Panc1 (cell line): Measurements from ENCODE around the gene APLNR. TPM values are rescaled to one million over a fixed set of nuclear protein-coding genes. Genes with fewer than 3 reads are reported as not detected.

Experiments used
- ATAC-seq: fragments of 200-7000 bp; cut with Tn5 transposase; 2 replicates; pipeline ENCODE4 v1.9.1; 2020; ENCODE audit warnings: mild to moderate bottlenecking, moderate library complexity
- BruUV-seq: library from RNA; stranded (reverse); fragments of 400-500 nt; replicated peaks from 2 replicates; lab custom pipeline; 2021; lab: Mats Ljungman, UMichigan
- CTCF ChIA-PET: fragments of 300-600 bp; sonication (Branson Sonifier 250); formaldehyde crosslinking; loops from one replicate; lab custom pipeline; 2022; ENCODE audit warnings: antibody characterized with exemption; lab: Charles Lee
- POLR2A ChIA-PET: fragments of 300-600 bp; sonication (Branson Sonifier 250); formaldehyde crosslinking; loops from one replicate; lab custom pipeline; 2022; ENCODE audit warnings: antibody characterized with exemption; lab: Charles Lee
- DNase-seq: peaks from one replicate; pipeline ENCODE4 v3.0.0-alpha.2; 2010; ENCODE audit warnings: low read depth, low spot score
- H3K27ac ChIP-seq: 2 replicates; pipeline ENCODE4 v1.5.1; 2011; ENCODE audit warnings: mild to moderate bottlenecking, low read length, inconsistent platforms
- H3K27me3 ChIP-seq: fragments of 200-500 bp; sonication (Bioruptor generic); 2 replicates; pipeline ENCODE4 v1.6.0; 2014; ENCODE audit warnings: low read length, inconsistent platforms; ENCODE audit not compliant: control insufficient read depth, insufficient read depth
- H3K36me3 ChIP-seq: fragments of 200-500 bp; sonication (Bioruptor generic); 2 replicates; pipeline ENCODE4 v1.5.1; 2014; ENCODE audit warnings: inconsistent platforms, mild to moderate bottlenecking, low read length, moderate library complexity; ENCODE audit not compliant: control insufficient read depth, insufficient read depth
- H3K4me1 ChIP-seq: 2 replicates; pipeline ENCODE4 v1.5.1; 2011; ENCODE audit warnings: inconsistent platforms, mild to moderate bottlenecking, low read length, moderate library complexity; ENCODE audit not compliant: control insufficient read depth, insufficient read depth
- H3K4me3 ChIP-seq, 2 experiments: 2 replicates each; pipeline ENCODE4 v1.5.1; 2011 to 2012; ENCODE audit warnings: low read depth in 2 of 2, low read length in 2 of 2, mild to moderate bottlenecking in 2 of 2, inconsistent platforms in 1 of 2, moderate library complexity in 1 of 2
- H3K9me3 ChIP-seq: fragments of 200-500 bp; sonication (Bioruptor generic); 2 replicates; pipeline ENCODE4 v1.5.1; 2014; ENCODE audit warnings: low read depth, mild to moderate bottlenecking, inconsistent platforms, low read length, moderate library complexity; ENCODE audit not compliant: control insufficient read depth, insufficient read depth
- CTCF ChIP-seq: fragments of 450-650 bp; IDR thresholded peaks from 2 replicates; pipeline ENCODE4 v1.5.1; 2017; ENCODE audit warnings: mild to moderate bottlenecking
- POLR2AphosphoS5 ChIP-seq: IDR thresholded peaks from 2 replicates; pipeline ENCODE4 v1.6.1; 2012; ENCODE audit warnings: mild to moderate bottlenecking, low read depth, low read length, moderate library complexity
- REST ChIP-seq, 2 experiments: IDR thresholded peaks; 2 replicates each; pipeline ENCODE4 v1.6.1; 2011 to 2012; ENCODE audit warnings: low read depth in 2 of 2, control low read depth in 1 of 2, low read length in 1 of 2, mild to moderate bottlenecking in 1 of 2, moderate library complexity in 1 of 2; ENCODE audit not compliant: insufficient read depth in 1 of 2
- SIN3A ChIP-seq: IDR thresholded peaks from 2 replicates; pipeline ENCODE4 v1.6.1; 2012; ENCODE audit warnings: low read depth, mild to moderate bottlenecking, low read length, moderate library complexity, borderline replicate concordance; ENCODE audit not compliant: insufficient read depth
- TCF7L2 ChIP-seq: IDR thresholded peaks from 2 replicates; pipeline ENCODE4 v1.6.1; 2011; ENCODE audit warnings: mild to moderate bottlenecking, low read depth, low read length, inconsistent platforms
- in situ Hi-C: cut with HindIII; loops from 2 replicates; pipeline ENCODE4 v1.10.0; 2016; ENCODE audit warnings: low sequenced_read_pairs, low pct_unique_long_range_greater_than_20kb
- intact Hi-C: fragments of 100-400 bp; cut with micrococcal nuclease; formaldehyde crosslinking; loops from one replicate; pipeline ENCODE4 v1.10.0; 2022; ENCODE audit not compliant: unreplicated experiment
- total RNA-seq: library from RNA; stranded (reverse); gene quantifications from one replicate; pipeline ENCODE4 v1.2.1, GENCODE V29; 2021; ENCODE audit not compliant: unreplicated experiment

Gene APLNR
- total RNA-seq, 1 experiment from 2014 or later, result not detected

- intact Hi-C loops (no loop called here), in situ Hi-C loops (no loop called here)
- H3K36me3 ChIP-seq, result no peaks in the 10 kb centered on the region
- ATAC-seq (no peak), DNase-seq (no peak)
- H3K4me3 ChIP-seq, result no peak overlapping the region
- no peaks in the 10 kb centered on the region for H3K4me1 ChIP-seq
- H3K27me3 ChIP-seq, result peaks cover 2% of the 10 kb centered on the region; the same call in 1 of the 2 replicates
- H3K9me3 ChIP-seq, result no peaks in the 10 kb centered on the region
- no TSS peak for BruUV-seq
- CTCF ChIA-PET, result no interaction called here
- POLR2A ChIA-PET, result no interaction called here
- TF ChIP-seq SIN3A (no peak), CTCF (no peak), TCF7L2 (no peak), POLR2AphosphoS5 (no peak), REST (IDR thresholded peaks at IDR 0.05; ENCODE audit: insufficient read depth in 1 of 2, low read depth in 2 of 2, low read length in 1 of 2) (no peak)
- no peak overlapping the region for H3K27ac ChIP-seq
These were observed 14.8 kb downstream of the APLNR start for GRCh38 chr11:57222239-57222638.

- BruUV-seq, result no TSS peak
- Histone ChIP-seq H3K9me3 (no peaks in the 10 kb centered on the region), H3K36me3 (no peaks in the 10 kb centered on the region), H3K4me3 (no peak overlapping the region), H3K27me3 (no peaks in the 10 kb centered on the region), H3K27ac (no peak overlapping the region), H3K4me1 (no peaks in the 10 kb centered on the region)
- in situ Hi-C loops, result no loop called here
- CTCF ChIA-PET, result no interaction called here
- POLR2A ChIA-PET, result no interaction called here
- TF ChIP-seq CTCF (no peak), POLR2AphosphoS5 (no peak), TCF7L2 (no peak), REST (IDR thresholded peaks at IDR 0.05; ENCODE audit: insufficient read depth in 1 of 2, low read depth in 2 of 2, low read length in 1 of 2) (no peak), SIN3A (no peak)
- ATAC-seq, result no peak
- intact Hi-C loops, result no loop called here
- no peak for DNase-seq
These were observed 17.9 kb downstream of the APLNR start for GRCh38 chr11:57219021-57219627.
